ENCODE measurements around the gene LLCFC1.

Gene LLCFC1

DNA sequence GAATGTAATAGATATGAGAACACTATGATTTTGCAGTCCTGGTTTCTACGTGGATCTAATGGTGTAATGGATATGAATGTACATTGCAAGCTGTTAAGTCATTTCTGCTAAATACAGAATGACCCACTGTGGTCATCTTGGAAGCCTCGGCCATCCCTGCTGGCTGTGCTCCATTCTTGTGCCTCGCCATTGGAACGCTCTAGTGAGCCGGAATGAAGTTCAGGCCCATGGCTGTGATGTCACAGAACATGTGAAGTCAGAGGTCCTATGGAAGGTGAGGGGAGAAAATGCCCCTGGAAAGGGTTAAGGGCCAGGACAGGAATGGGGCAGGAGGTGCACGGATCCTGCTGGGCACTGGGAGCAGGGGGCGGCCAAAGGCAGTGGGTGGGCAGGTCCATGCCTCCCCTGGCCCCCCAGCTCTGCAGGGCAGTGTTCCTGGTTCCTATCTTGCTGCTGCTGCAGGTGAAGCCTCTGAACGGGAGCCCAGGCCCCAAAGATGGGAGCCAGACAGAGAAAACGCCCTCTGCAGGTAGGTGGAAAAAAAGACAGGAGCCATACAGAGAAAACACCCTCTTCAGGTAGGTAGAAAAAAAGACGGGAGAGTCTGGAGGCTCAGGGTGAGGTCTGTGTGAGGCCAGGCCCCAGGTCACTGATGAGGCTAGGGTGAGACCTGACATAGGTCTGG lies at the start of gene LLCFC1:
TSS of gene LLCFC1 (plus strand) at position 259 of the 685 bp plus-strand sequence. CDS start at position 397, 138 bp downstream.
- DNase-seq (ENCODE audit: low read depth in 2 of 2) = no peak

- DNase-seq (ENCODE audit: low read depth in 2 of 2) = no peak
These were observed 49.5 kb upstream of the LLCFC1 start for GRCh38 chr7:142889816-142890215.

DNA sequence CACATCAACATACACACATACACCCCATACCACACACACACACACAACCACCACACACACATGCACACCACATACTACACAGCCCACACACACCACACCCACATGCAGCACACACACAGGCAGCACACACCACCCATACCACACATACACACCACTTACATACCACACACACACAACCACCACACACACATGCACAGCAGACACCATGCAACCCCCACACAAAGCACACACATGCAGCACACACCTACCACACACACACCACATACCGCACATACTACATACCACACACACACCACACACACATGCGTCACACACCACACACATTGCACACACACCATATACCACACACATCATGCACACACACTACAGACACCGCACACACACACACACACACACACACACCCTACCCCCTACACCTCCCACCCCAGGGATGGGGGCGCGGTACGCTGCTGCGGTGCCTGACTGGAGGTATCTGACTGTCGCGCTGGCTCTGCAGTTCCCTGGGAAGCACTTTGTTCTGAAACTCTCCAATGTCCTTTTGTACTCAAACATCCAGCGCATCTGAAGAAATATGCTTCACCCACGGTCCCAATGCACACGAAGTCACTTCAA lies 48.3 kb upstream of the LLCFC1 start:
- no peak for DNase-seq (ENCODE audit: low read depth in 2 of 2)

- DNase-seq (ENCODE audit: low read depth in 2 of 2) = no peak
These were observed 47.7 kb upstream of the LLCFC1 start for GRCh38 chr7:142891490-142892082.

- no peak for DNase-seq (ENCODE audit: low read depth in 2 of 2)
These were observed 46.3 kb upstream of the LLCFC1 start for GRCh38 chr7:142892951-142893350.

GRCh38 chr7:142894112-142894984 lies 44.9 kb upstream of the LLCFC1 start:
- DNase-seq (ENCODE audit: low read depth in 2 of 2) = no peak

- DNase-seq (ENCODE audit: low read depth in 2 of 2) = no peak
These were observed 44.2 kb upstream of the LLCFC1 start for GRCh38 chr7:142894985-142895593.

GRCh38 chr7:142896151-142896550 lies 43.1 kb upstream of the LLCFC1 start:
- no peak for DNase-seq (ENCODE audit: low read depth in 2 of 2)

DNA sequence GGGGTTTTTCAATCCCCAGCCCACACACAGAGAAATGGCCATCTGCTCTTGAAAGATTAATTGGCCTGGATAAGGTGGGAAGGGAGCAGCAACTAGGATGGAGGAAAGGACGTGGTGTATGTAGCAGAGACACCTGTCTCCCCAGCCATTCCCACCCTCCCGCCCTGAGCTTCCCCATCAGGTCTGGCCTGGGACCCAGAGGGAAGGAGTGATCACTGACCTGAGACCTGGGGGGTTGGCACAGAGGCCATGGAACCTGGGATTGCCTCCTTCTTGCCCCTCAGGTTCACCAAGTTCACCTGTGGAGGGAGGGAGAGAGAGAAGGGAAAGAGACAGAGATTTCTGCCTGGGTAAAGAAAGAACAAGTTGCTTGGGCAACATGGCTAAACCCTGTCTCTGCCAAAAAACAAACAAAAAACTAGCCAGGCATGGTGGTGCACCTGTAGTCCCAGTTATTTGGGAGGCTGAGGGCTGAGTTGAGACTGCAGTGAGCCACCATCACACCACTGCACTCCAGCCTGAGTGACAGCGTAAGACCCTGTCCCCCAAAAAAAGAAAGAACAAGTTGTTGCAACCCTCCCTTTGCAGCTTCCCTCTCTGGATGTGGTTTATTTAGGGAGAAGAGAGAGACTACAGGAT lies 42.4 kb upstream of the LLCFC1 start:
- no peak for DNase-seq (ENCODE audit: low read depth in 2 of 2)

DNA sequence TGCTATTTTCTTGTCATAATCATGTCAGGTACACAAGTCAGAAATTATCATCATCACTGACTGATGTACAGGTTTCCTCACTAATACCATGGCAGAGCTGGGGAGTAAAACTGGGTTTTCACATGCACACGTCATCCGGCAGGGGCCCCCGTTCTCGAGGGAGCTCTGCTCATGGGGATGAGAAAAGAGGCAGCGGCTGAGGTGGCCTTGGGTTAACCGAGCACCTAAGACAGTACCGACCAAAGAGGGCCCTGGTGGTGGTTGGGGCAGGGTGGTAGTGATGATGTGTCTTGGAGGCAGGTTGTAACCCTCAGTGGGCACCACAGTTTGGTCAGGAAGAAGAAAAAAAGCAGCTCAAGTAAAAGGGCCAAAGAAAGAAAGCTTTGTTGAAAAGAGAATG lies 41.6 kb upstream of the LLCFC1 start:
- DNase-seq (ENCODE audit: low read depth in 2 of 2) = no peak

- no peak for DNase-seq (ENCODE audit: low read depth in 2 of 2)
These were observed 40.7 kb upstream of the LLCFC1 start for GRCh38 chr7:142898377-142899170.

DNA sequence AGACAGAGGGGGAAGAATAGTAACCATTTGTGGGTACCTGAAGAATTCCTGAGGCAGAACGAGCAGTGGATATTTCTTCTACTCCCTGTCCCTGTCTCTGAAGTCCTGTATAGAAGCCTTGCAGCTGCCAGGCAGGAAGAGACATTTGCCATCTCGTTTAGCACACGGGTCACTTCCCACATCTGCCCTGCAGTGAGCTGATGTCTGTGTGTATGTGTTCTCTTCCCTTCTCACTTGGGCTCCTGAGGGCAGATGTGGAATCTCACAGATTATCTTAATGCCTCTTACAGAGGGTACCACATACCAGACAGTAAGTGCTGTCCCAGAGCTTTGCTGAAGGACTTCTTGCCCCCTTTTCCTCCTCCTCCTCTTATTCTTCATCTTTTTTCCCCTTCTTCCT lies 39.6 kb upstream of the LLCFC1 start:
- no peak for DNase-seq (ENCODE audit: low read depth in 2 of 2)

- no peak for DNase-seq (ENCODE audit: low read depth in 2 of 2)
These were observed 37.6 kb upstream of the LLCFC1 start for GRCh38 chr7:142901426-142902259.

GRCh38 chr7:142904128-142904527 lies 35.2 kb upstream of the LLCFC1 start:
- DNase-seq (ENCODE audit: low read depth in 2 of 2) = no peak

DNA sequence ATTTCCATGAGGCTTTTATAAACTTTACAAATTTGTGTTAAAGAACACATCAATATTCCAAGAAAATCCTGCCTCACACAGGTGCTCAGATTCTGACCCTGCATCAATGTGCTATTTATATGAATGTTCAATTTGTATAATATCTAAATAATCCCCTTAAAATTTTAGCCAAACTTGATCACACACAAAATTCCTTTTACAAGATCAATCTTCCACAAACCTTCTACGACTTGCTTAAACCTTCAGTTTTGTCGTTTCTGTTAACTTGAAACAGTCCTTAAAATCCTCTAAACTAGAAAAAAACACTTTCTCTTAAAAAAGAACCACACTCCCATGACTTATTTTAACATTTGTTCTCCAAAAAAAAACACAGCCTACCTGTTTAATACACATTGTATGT lies 33.5 kb upstream of the LLCFC1 start:
- no peak for DNase-seq (ENCODE audit: low read depth in 2 of 2)

DNA sequence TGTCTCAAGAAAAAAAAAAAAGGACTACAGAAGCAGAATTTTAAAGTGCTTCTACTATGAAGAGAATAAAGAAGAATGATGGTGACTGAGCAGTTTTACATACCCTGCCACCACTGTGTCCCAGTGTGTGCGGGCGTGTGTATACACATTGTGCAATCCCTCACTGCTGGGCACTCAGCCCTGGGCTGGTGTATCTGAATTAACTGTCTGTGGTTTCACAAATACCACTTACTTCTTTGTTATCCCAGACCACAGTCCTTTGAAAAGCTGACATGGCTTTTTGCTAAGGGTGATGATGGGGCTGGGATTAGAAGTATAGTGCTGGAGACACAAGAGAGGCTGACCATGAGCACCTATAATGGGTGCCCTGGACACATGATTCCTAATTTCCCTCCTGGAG lies 32.6 kb upstream of the LLCFC1 start:
- DNase-seq (ENCODE audit: low read depth in 2 of 2) = no peak

GRCh38 chr7:142908290-142908689 lies 31.0 kb upstream of the LLCFC1 start:
- DNase-seq (ENCODE audit: low read depth in 2 of 2) = no peak

- no peak for DNase-seq (ENCODE audit: low read depth in 2 of 2)
These were observed 30.1 kb upstream of the LLCFC1 start for GRCh38 chr7:142908921-142909890.
